A673 (cell line): Measurements from ENCODE around the gene RGL3.

Experiments
- CTCF ChIP-seq: fragments of 300-800, 200-600 bp; sonication (generic); conservative IDR thresholded peaks from 2 replicates; pipeline ENCODE4 v1.5.1; 2017; ENCODE audit warnings: low read depth, mild to moderate bottlenecking, antibody characterized with exemption, low read length, moderate library complexity, mixed read lengths
- EZH2 ChIP-seq: fragments of 200-600 bp; sonication (generic); IDR thresholded peaks from 2 replicates; pipeline ENCODE4 v1.6.1; 2017; ENCODE audit warnings: borderline replicate concordance, low read depth, mild to moderate bottlenecking, mixed read lengths, antibody characterized with exemption, low read length; ENCODE audit not compliant: poor library complexity, severe bottlenecking

DNA sequence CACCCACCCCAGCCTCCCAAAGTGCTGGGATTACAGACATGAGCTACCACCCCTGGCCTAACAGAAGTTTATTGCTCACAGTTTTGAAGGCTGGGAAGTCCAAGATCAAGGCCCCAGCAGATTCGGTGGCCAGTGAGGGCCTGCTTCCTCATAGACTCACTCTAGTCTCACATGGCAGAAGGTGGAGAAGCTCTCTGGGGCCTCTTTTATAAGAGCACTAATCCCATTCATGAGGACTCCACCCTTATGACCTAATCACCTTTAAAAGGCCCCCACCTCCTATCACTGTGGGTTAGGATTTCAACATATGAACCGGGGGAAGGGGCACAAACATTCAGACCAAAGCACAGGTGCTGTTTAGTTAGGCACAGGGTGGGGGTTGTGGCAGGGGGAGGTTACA lies 51.6 kb downstream of the RGL3 start:
- TF ChIP-seq CTCF, result no peak
- TF ChIP-seq EZH2, result no peak
